CD14-positive monocyte (primary cell): ENCODE results near the gene ID1. TPM values are rescaled to one million over a fixed set of nuclear protein-coding genes. Genes with fewer than 3 reads are reported as not detected.

Source experiments
- DNase-seq, 3 donors: peaks; one replicate each; pipeline ENCODE4 v3.0.0-alpha.2; 2011 to 2022
- H2AFZ ChIP-seq: 2 replicates; pipeline ENCODE4 v1.6.0; 2012; ENCODE audit warnings: mild to moderate bottlenecking, low read depth, low read length, inconsistent platforms; ENCODE audit not compliant: insufficient read depth, poor library complexity, severe bottlenecking
- H3K27ac ChIP-seq, 2 donors: 1 replicate in 1 of 2; 2 replicates in 1 of 2; pipeline ENCODE4 v1.5.1; 2012 to 2013; ENCODE audit warnings: low read length in 2 of 2, control low read depth in 1 of 2, inconsistent platforms in 1 of 2, low read depth in 1 of 2, mild to moderate bottlenecking in 1 of 2
- H3K27me3 ChIP-seq, 2 donors: one replicate each; pipeline versions ENCODE4 v1.6.0 to v1.6.1; 2011 to 2013; ENCODE audit warnings: low read length in 2 of 2; ENCODE audit not compliant: control insufficient read depth in 2 of 2, insufficient read depth in 2 of 2
- H3K36me3 ChIP-seq, 2 donors: replicated peaks in 1 of 2; 1 replicate in 1 of 2; 2 replicates in 1 of 2; pipeline versions ENCODE4 v1.5.1 to v1.6.1; 2012 to 2013; ENCODE audit warnings: low read length in 2 of 2, control low read depth in 1 of 2, inconsistent platforms in 1 of 2, mild to moderate bottlenecking in 1 of 2; ENCODE audit not compliant: insufficient read depth in 2 of 2, control insufficient read depth in 1 of 2
- H3K4me1 ChIP-seq, 2 donors: 1 replicate in 1 of 2; 2 replicates in 1 of 2; pipeline versions ENCODE4 v1.5.1 to v1.6.1; 2012 to 2013; ENCODE audit warnings: low read length in 2 of 2, control low read depth in 1 of 2, inconsistent platforms in 1 of 2, mild to moderate bottlenecking in 1 of 2, moderate library complexity in 1 of 2; ENCODE audit not compliant: insufficient read depth in 2 of 2, control insufficient read depth in 1 of 2
- H3K4me2 ChIP-seq: replicated peaks from 2 replicates; pipeline ENCODE3; 2012; ENCODE audit warnings: low read length, moderate library complexity, mild to moderate bottlenecking; ENCODE audit not compliant: poor library complexity, severe bottlenecking; ENCODE audit errors: extremely low read depth
- H3K4me3 ChIP-seq, 3 experiments: fragments of 200-600 bp in 1 of 3; sonication (generic) in 1 of 3; replicated peaks in 1 of 3; 1 replicate in 2 of 3; 2 replicates in 1 of 3; pipeline ENCODE4 v1.5.1; 2011 to 2013; ENCODE audit warnings: low read length in 3 of 3, mild to moderate bottlenecking in 3 of 3, control low read depth in 2 of 3, low read depth in 2 of 3, inconsistent platforms in 1 of 3, moderate library complexity in 1 of 3
- H3K79me2 ChIP-seq: 2 replicates; pipeline ENCODE4 v1.6.0; 2012; ENCODE audit warnings: mild to moderate bottlenecking, control low read depth, inconsistent platforms, low read length, moderate library complexity; ENCODE audit not compliant: insufficient read depth
- H3K9ac ChIP-seq: 2 replicates; pipeline ENCODE4 v1.6.0; 2017; ENCODE audit warnings: low read length, mild to moderate bottlenecking; ENCODE audit not compliant: insufficient read depth, poor library complexity, severe bottlenecking
- H3K9me3 ChIP-seq, 2 donors: replicated peaks in 1 of 2; 1 replicate in 1 of 2; 2 replicates in 1 of 2; pipeline versions ENCODE4 v1.5.1 to v1.6.1; 2012 to 2013; ENCODE audit warnings: low read length in 2 of 2, control low read depth in 1 of 2; ENCODE audit not compliant: control insufficient read depth in 1 of 2, insufficient read depth in 1 of 2
- H4K20me1 ChIP-seq: 2 replicates; pipeline ENCODE4 v1.6.0; 2012; ENCODE audit warnings: mild to moderate bottlenecking, low read length, control low read depth, moderate library complexity; ENCODE audit not compliant: insufficient read depth
- H3K27ac Mint-ChIP-seq, 7 donors: one replicate each; pipeline ENCODE4 v1.8.0; 2020; ENCODE audit warnings: mild to moderate bottlenecking in 7 of 7, mixed read lengths in 7 of 7, moderate library complexity in 6 of 7, inconsistent platforms in 2 of 7
- H3K27me3 Mint-ChIP-seq, 3 donors: one replicate each; pipeline ENCODE4 v1.8.0; 2021 to 2022; ENCODE audit warnings: low read depth in 3 of 3, mild to moderate bottlenecking in 3 of 3, mixed read lengths in 3 of 3, moderate library complexity in 3 of 3, inconsistent platforms in 1 of 3
- H3K36me3 Mint-ChIP-seq, 2 donors: one replicate each; pipeline ENCODE4 v1.8.0; 2020; ENCODE audit warnings: mixed read lengths in 2 of 2, inconsistent platforms in 1 of 2, mild to moderate bottlenecking in 1 of 2
- H3K4me1 Mint-ChIP-seq: one replicate; pipeline ENCODE4 v1.8.0; 2020; ENCODE audit warnings: mild to moderate bottlenecking, mixed read lengths
- H3K4me3 Mint-ChIP-seq, 2 donors: one replicate each; pipeline ENCODE4 v1.8.0; 2020; ENCODE audit warnings: mild to moderate bottlenecking in 2 of 2, mixed read lengths in 2 of 2, moderate library complexity in 1 of 2
- H3K9me3 Mint-ChIP-seq, 7 donors: one replicate each; pipeline ENCODE4 v1.8.0; 2020 to 2022; ENCODE audit warnings: mixed read lengths in 7 of 7, mild to moderate bottlenecking in 6 of 7, moderate library complexity in 6 of 7, inconsistent platforms in 2 of 7
- CTCF ChIP-seq: fragments of 200-600 bp; IDR thresholded peaks from one replicate; pipeline ENCODE4 v1.8.0; 2022; ENCODE audit warnings: antibody characterized with exemption, mild to moderate bottlenecking
- WGBS: methylation state at CpG from one replicate; pipeline ENCODE4 v1.1.5; 2013; ENCODE audit warnings: missing lambda C conversion rate; ENCODE audit not compliant: insufficient coverage; 5-methylcytosine and 5-hydroxymethylcytosine counted together
- intact Hi-C, 2 donors: fragments of 100-400 bp; cut with micrococcal nuclease; formaldehyde crosslinking; loops; one replicate each; pipeline versions ENCODE4 v1.15.0 to v1.15.1; 2023
- polyA plus RNA-seq, 3 donors: library from polyadenylated mRNA; depleted of rRNA in 1 of 3; unstranded in 2 of 3; stranded (reverse) in 1 of 3; fragments of 300-500 nt in 2 of 3; fragments of >200 nt in 1 of 3; fragmentation: Illumina TruSeq in 2 of 3; gene quantifications; 1 replicate in 2 of 3; 2 replicates in 1 of 3; pipeline ENCODE4 v1.2.3, GENCODE V29; 2012 to 2021

The ID1 gene
- polyA plus RNA-seq, 3 donors: 3.9 to 129 (median 12.5) TPM

- H4K20me1 ChIP-seq: no peaks in the 10 kb centered on the region
- H3K4me3 ChIP-seq: no peak overlapping the region
- DNase-seq: no peak
- no peaks in the 10 kb centered on the region for H3K27me3 ChIP-seq
- H3K9ac ChIP-seq: no peak overlapping the region
- no peak for TF ChIP-seq CTCF
- Mint-ChIP-seq H3K4me1 (peaks cover 6% of the 10 kb centered on the region), H3K9me3 (peaks cover 0 to 5% (median 3%) of the 10 kb centered on the region in 7 donors), H3K27me3 (peaks cover 1 to 6% (median 3%) of the 10 kb centered on the region in 3 donors), H3K4me3 (no peak overlapping the region), H3K36me3 (peaks cover 8 to 16% of the 10 kb centered on the region in 2 donors), H3K27ac (peak overlapping the region in 1 of 7 donors; percentile 26)
- no peaks in the 10 kb centered on the region for H3K9me3 ChIP-seq
- no peak overlapping the region for H2AFZ ChIP-seq
- no peaks in the 10 kb centered on the region for H3K36me3 ChIP-seq
- 63% methylated on average over 7 of the region's 7 CpGs for WGBS
- intact Hi-C loops: no loop called here
- peaks cover 0 to 3% of the 10 kb centered on the region in 2 donors for H3K4me1 ChIP-seq
- H3K27ac ChIP-seq: no peak overlapping the region
- no peaks in the 10 kb centered on the region for H3K79me2 ChIP-seq
- no peak overlapping the region for H3K4me2 ChIP-seq
Measured at GRCh38 chr20:31580706-31581105, 24.4 kb upstream of the ID1 start.

- intact Hi-C loops: no loop called here
- 93% methylated on average over 5 of the region's 13 CpGs for WGBS
- Mint-ChIP-seq H3K4me1 (peaks cover 6% of the 10 kb centered on the region), H3K36me3 (peaks cover 8 to 15% of the 10 kb centered on the region in 2 donors), H3K9me3 (peaks cover 0 to 5% (median 3%) of the 10 kb centered on the region in 7 donors), H3K4me3 (no peak overlapping the region), H3K27ac (no peak overlapping the region), H3K27me3 (peaks cover 2 to 7% (median 7%) of the 10 kb centered on the region in 3 donors)
- no peak overlapping the region for H3K4me3 ChIP-seq
- no peaks in the 10 kb centered on the region for H4K20me1 ChIP-seq
- no peaks in the 10 kb centered on the region for H3K9me3 ChIP-seq
- no peak overlapping the region for H3K4me2 ChIP-seq
- peaks cover 0 to 1% of the 10 kb centered on the region in 2 donors for H3K27me3 ChIP-seq
- peaks cover 0 to 3% of the 10 kb centered on the region in 2 donors for H3K4me1 ChIP-seq
- H3K79me2 ChIP-seq: no peaks in the 10 kb centered on the region
- TF ChIP-seq CTCF: no peak
- H3K9ac ChIP-seq: no peak overlapping the region
- no peak overlapping the region for H2AFZ ChIP-seq
- H3K27ac ChIP-seq: no peak overlapping the region
- DNase-seq: no peak
- H3K36me3 ChIP-seq: no peaks in the 10 kb centered on the region
Measured at GRCh38 chr20:31581391-31581790, 23.7 kb upstream of the ID1 start.
